ENCODE measurements around the gene CLECL1.
"Not testable (repeated sequence)": the region's sequence is repeated elsewhere in the genome, so short reads cannot be mapped to it uniquely, and the experiment has no call there.

CLECL1 gene

GRCh38 chr12:9713032-9713558 is 19.8 kb downstream of the CLECL1 start:
- H3K4me2 ChIP-seq (ENCODE audit: low read length); H3K36me3 ChIP-seq (ENCODE audit: insufficient read depth, low read length); H3K9me3 ChIP-seq (replicated peaks; ENCODE audit: low read length); H3K9ac ChIP-seq (ENCODE audit: low read depth, low read length); H3K27me3 ChIP-seq (ENCODE audit: control insufficient read depth, insufficient read depth, low read length); H3K4me3 ChIP-seq (ENCODE audit: low read length); H3K4me1 ChIP-seq (ENCODE audit: control insufficient read depth, insufficient read depth, low read length): not testable (repeated sequence)

GRCh38 chr12:9711664-9712063 is 21.2 kb downstream of the CLECL1 start:
- H3K27me3 ChIP-seq (ENCODE audit: control insufficient read depth, insufficient read depth, low read length): no peaks in the 10 kb centered on the region
- no peak overlapping the region for H3K4me3 ChIP-seq (ENCODE audit: low read length)
- H3K9ac ChIP-seq (ENCODE audit: low read depth, low read length): no peak overlapping the region
- H3K4me2 ChIP-seq (ENCODE audit: low read length): no peak overlapping the region
- H3K36me3 ChIP-seq (ENCODE audit: insufficient read depth, low read length): no peaks in the 10 kb centered on the region
- H3K9me3 ChIP-seq (replicated peaks; ENCODE audit: low read length): no peaks in the 10 kb centered on the region
- no peaks in the 10 kb centered on the region for H3K4me1 ChIP-seq (ENCODE audit: control insufficient read depth, insufficient read depth, low read length)

- H3K9ac ChIP-seq (ENCODE audit: low read depth, low read length): no peak overlapping the region
- no peaks in the 10 kb centered on the region for H3K27me3 ChIP-seq (ENCODE audit: control insufficient read depth, insufficient read depth, low read length)
- no peaks in the 10 kb centered on the region for H3K36me3 ChIP-seq (ENCODE audit: insufficient read depth, low read length)
- no peak overlapping the region for H3K4me3 ChIP-seq (ENCODE audit: low read length)
- no peaks in the 10 kb centered on the region for H3K9me3 ChIP-seq (replicated peaks; ENCODE audit: low read length)
- H3K4me2 ChIP-seq (ENCODE audit: low read length): no peak overlapping the region
- H3K4me1 ChIP-seq (ENCODE audit: control insufficient read depth, insufficient read depth, low read length): no peaks in the 10 kb centered on the region
Observed at GRCh38 chr12:9710584-9711375, 22.1 kb downstream of the CLECL1 start.

GRCh38 chr12:9708853-9709252 is 24.0 kb downstream of the CLECL1 start:
- no peak overlapping the region for H3K4me3 ChIP-seq (ENCODE audit: low read length)
- H3K9ac ChIP-seq (ENCODE audit: low read depth, low read length): no peak overlapping the region

GRCh38 chr12:9707864-9708808 is 24.8 kb downstream of the CLECL1 start:
- H3K4me3 ChIP-seq (ENCODE audit: low read length): no peak overlapping the region
- no peak overlapping the region for H3K4me2 ChIP-seq (ENCODE audit: low read length)
- H3K9me3 ChIP-seq (replicated peaks; ENCODE audit: low read length): no peaks in the 10 kb centered on the region
- H3K9ac ChIP-seq (ENCODE audit: low read depth, low read length): no peak overlapping the region
- no peaks in the 10 kb centered on the region for H3K36me3 ChIP-seq (ENCODE audit: insufficient read depth, low read length)
- H3K27me3 ChIP-seq (ENCODE audit: control insufficient read depth, insufficient read depth, low read length): no peaks in the 10 kb centered on the region
- H3K4me1 ChIP-seq (ENCODE audit: control insufficient read depth, insufficient read depth, low read length): no peaks in the 10 kb centered on the region

More at GRCh38 chr12:9708853-9709252, 24.0 kb downstream of the CLECL1 start:
- Histone ChIP-seq H3K9me3 (replicated peaks; ENCODE audit: low read length) (no peaks in the 10 kb centered on the region), H3K27me3 (ENCODE audit: control insufficient read depth, insufficient read depth, low read length) (no peaks in the 10 kb centered on the region), H3K4me1 (ENCODE audit: control insufficient read depth, insufficient read depth, low read length) (no peaks in the 10 kb centered on the region), H3K36me3 (ENCODE audit: insufficient read depth, low read length) (no peaks in the 10 kb centered on the region), H3K4me2 (ENCODE audit: low read length) (no peak overlapping the region)

- no peaks in the 10 kb centered on the region for H3K36me3 ChIP-seq (ENCODE audit: insufficient read depth, low read length)
- H3K9ac ChIP-seq (ENCODE audit: low read depth, low read length): no peak overlapping the region
- no peaks in the 10 kb centered on the region for H3K4me1 ChIP-seq (ENCODE audit: control insufficient read depth, insufficient read depth, low read length)
- H3K4me2 ChIP-seq (ENCODE audit: low read length): no peak overlapping the region
- no peak overlapping the region for H3K4me3 ChIP-seq (ENCODE audit: low read length)
- H3K9me3 ChIP-seq (replicated peaks; ENCODE audit: low read length): no peaks in the 10 kb centered on the region
- H3K27me3 ChIP-seq (ENCODE audit: control insufficient read depth, insufficient read depth, low read length): no peaks in the 10 kb centered on the region
Observed at GRCh38 chr12:9707356-9707755, 25.5 kb downstream of the CLECL1 start.

- Histone ChIP-seq H3K4me3 (ENCODE audit: low read length) (no peak overlapping the region), H3K36me3 (ENCODE audit: insufficient read depth, low read length) (no peaks in the 10 kb centered on the region), H3K4me1 (ENCODE audit: control insufficient read depth, insufficient read depth, low read length) (no peaks in the 10 kb centered on the region), H3K9me3 (replicated peaks; ENCODE audit: low read length) (no peaks in the 10 kb centered on the region), H3K9ac (ENCODE audit: low read depth, low read length) (no peak overlapping the region), H3K27me3 (ENCODE audit: control insufficient read depth, insufficient read depth, low read length) (no peaks in the 10 kb centered on the region), H3K4me2 (ENCODE audit: low read length) (no peak overlapping the region)
Observed at GRCh38 chr12:9706086-9706685, 26.7 kb downstream of the CLECL1 start.

GRCh38 chr12:9704561-9704960 is 28.3 kb downstream of the CLECL1 start:
- H3K4me2 ChIP-seq (ENCODE audit: low read length); H3K4me3 ChIP-seq (ENCODE audit: low read length); H3K9me3 ChIP-seq (replicated peaks; ENCODE audit: low read length); H3K36me3 ChIP-seq (ENCODE audit: insufficient read depth, low read length); H3K27me3 ChIP-seq (ENCODE audit: control insufficient read depth, insufficient read depth, low read length); H3K9ac ChIP-seq (ENCODE audit: low read depth, low read length); H3K4me1 ChIP-seq (ENCODE audit: control insufficient read depth, insufficient read depth, low read length): not testable (repeated sequence)

- Histone ChIP-seq H3K27me3 (ENCODE audit: control insufficient read depth, insufficient read depth, low read length) (no peaks in the 10 kb centered on the region), H3K9me3 (replicated peaks; ENCODE audit: low read length) (no peaks in the 10 kb centered on the region), H3K4me2 (ENCODE audit: low read length) (no peak overlapping the region), H3K4me1 (ENCODE audit: control insufficient read depth, insufficient read depth, low read length) (peaks cover 5% of the 10 kb centered on the region), H3K9ac (ENCODE audit: low read depth, low read length) (no peak overlapping the region), H3K4me3 (ENCODE audit: low read length) (no peak overlapping the region), H3K36me3 (ENCODE audit: insufficient read depth, low read length) (no peaks in the 10 kb centered on the region)
Observed at GRCh38 chr12:9702255-9702654, 30.6 kb downstream of the CLECL1 start.

GRCh38 chr12:9701380-9702154 is 31.3 kb downstream of the CLECL1 start:
- Histone ChIP-seq H3K36me3 (ENCODE audit: insufficient read depth, low read length) (no peaks in the 10 kb centered on the region), H3K4me3 (ENCODE audit: low read length) (no peak overlapping the region), H3K9me3 (replicated peaks; ENCODE audit: low read length) (no peaks in the 10 kb centered on the region), H3K9ac (ENCODE audit: low read depth, low read length) (no peak overlapping the region), H3K4me2 (ENCODE audit: low read length) (no peak overlapping the region), H3K27me3 (ENCODE audit: control insufficient read depth, insufficient read depth, low read length) (no peaks in the 10 kb centered on the region), H3K4me1 (ENCODE audit: control insufficient read depth, insufficient read depth, low read length) (peaks cover 5% of the 10 kb centered on the region)

- Histone ChIP-seq H3K4me2 (ENCODE audit: low read length) (no peak overlapping the region), H3K36me3 (ENCODE audit: insufficient read depth, low read length) (no peaks in the 10 kb centered on the region), H3K27me3 (ENCODE audit: control insufficient read depth, insufficient read depth, low read length) (no peaks in the 10 kb centered on the region), H3K4me1 (ENCODE audit: control insufficient read depth, insufficient read depth, low read length) (peaks cover 5% of the 10 kb centered on the region), H3K9ac (ENCODE audit: low read depth, low read length) (no peak overlapping the region), H3K4me3 (ENCODE audit: low read length) (no peak overlapping the region), H3K9me3 (replicated peaks; ENCODE audit: low read length) (no peaks in the 10 kb centered on the region)
Observed at GRCh38 chr12:9700606-9700956, 32.3 kb downstream of the CLECL1 start.

All from skeletal muscle satellite cell (primary cell).